Skin of body (tissue), 2 donors: ENCODE data around the gene PCDHB9. TPM values are rescaled to one million over a fixed set of nuclear protein-coding genes. Genes with fewer than 3 reads are reported as not detected.
"Not testable (repeated sequence)": the region's sequence is repeated elsewhere in the genome, so short reads cannot be mapped to it uniquely, and the experiment has no call there.

Source experiments
- DNase-seq: peaks from one replicate; lab custom pipeline; 2025; lab: John Stamatoyannopoulos, UW
- total RNA-seq: library from RNA; depleted of rRNA; stranded (reverse); fragments of >200 nt; gene quantifications from one replicate; pipeline ENCODE4 v1.2.3, GENCODE V29; 2014

Gene PCDHB9
- total RNA-seq, 1 donor from 2014 or later: 0.89 TPM

DNA sequence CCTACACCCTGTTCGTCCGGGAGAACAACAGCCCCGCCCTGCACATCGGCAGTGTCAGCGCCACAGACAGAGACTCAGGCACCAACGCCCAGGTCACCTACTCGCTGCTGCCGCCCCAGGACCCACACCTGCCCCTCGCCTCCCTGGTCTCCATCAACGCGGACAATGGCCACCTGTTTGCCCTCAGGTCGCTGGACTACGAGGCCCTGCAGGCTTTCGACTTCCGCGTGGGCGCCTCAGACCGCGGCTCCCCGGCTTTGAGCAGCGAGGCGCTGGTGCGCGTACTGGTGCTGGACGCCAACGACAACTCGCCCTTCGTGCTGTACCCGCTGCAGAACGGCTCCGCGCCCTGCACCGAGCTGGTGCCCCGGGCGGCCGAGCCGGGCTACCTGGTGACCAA lies 1.7 kb downstream of the PCDHB9 start:
- not testable (repeated sequence) for DNase-seq

DNA sequence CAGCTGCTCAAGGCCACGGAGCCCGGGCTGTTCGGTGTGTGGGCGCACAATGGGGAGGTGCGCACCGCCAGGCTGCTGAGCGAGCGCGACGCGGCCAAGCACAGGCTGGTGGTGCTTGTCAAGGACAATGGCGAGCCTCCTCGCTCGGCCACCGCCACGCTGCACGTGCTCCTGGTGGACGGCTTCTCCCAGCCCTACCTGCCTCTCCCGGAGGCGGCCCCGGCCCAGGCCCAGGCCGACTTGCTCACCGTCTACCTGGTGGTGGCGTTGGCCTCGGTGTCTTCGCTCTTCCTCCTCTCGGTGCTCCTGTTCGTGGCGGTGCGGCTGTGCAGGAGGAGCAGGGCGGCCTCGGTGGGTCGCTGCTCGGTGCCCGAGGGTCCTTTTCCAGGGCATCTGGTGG lies 2.2 kb downstream of the PCDHB9 start:
- not testable (repeated sequence) for DNase-seq

DNA sequence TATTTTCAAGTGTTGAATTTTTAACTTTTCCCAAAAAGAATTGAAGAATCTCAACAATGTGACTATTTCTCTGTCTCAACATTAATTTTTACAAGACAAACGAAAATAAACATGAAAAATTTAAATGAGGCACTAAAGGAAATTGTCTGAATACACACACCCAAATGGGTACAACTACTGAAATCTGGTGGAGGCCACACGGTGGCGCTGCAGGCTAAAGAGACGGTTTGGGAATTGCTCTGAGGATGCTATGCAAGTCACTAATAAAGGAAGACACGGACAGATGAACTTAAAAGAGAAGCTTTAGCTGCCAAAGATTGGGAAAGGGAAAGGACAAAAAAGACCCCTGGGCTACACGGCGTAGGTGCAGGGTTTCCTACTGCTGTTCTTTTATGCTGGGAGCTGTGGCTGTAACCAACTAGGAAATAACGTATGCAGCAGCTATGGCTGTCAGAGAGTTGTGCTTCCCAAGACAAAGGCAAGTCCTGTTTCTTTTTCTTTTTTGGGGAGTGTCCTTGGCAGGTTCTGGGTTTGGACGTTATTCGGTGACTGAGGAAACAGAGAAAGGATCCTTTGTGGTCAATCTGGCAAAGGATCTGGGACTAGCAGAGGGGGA lies 5.3 kb downstream of the PCDHB9 start, which contains the start of gene PCDHB10:
Gene PCDHB10 (plus strand): TSS at position 244 of the 616 bp plus-strand sequence. CDS start 200 bp downstream, at position 444.
- DNase-seq: no peak

DNA sequence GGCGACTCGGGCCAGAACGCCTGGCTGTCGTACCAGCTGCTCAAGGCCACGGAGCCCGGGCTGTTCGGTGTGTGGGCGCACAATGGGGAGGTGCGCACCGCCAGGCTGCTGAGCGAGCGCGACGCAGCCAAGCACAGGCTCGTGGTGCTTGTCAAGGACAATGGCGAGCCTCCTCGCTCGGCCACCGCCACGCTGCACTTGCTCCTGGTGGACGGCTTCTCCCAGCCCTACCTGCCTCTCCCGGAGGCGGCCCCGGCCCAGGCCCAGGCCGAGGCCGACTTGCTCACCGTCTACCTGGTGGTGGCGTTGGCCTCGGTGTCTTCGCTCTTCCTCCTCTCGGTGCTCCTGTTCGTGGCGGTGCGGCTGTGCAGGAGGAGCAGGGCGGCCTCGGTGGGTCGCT lies 7.4 kb downstream of the PCDHB9 start:
- not testable (repeated sequence) for DNase-seq

DNA sequence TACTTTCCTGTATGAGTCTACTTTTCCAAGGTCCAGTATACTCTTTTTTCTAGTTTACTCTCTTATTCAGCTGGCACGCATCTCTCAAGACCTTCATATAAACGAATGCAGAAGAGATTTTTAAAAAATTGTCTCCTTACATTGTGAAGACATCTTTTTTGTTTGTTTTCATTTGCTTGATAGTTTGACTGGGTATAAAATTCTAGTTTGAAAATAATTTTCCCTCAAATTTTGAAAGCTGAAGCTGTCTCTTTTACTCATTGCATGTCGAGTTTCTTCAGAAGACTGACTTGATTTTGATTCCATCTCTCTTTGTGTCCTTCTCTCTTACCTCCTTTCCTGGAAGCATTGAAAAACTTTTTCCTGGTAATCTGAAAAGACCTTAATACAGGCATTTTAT lies 9.4 kb downstream of the PCDHB9 start:
- DNase-seq: no peak

DNA sequence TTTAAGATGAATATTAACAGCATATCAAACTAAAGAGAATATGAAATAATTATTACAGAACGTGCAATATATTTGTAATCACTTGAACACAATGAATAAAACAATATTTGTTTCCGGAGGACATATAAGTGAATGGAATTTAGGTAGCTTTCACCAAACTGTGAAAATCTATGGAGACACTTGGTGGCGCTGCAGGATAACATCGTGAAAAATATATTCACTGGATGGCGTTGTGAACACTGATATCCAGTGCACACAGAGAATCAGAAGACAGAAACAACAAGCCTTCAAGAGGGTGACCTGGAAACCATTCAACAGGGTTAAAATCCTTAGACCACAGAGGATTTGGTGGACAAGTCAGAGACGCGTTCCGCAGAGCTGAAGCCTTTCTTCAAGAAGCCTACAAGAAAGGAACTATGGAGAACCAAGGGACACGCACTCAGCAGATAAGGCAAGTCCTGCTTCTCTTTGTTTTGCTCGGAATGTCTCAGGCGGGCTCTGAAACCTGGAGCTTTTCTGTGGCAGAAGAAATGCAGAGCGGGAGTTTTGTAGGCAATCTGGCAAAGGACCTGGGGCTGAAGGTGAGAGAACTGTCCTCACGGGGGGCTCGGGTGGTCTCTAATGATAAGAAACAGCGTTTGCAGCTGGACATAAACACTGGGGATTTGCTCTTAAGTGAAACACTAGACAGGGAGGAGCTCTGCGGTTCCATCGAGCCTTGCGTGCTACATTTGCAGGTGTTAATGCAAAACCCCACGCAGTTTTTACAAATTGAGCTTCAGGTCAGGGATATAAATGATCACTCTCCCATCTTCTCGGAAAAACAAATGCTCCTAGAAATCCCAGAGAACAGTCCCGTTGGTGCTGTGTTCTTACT lies 12.6 kb downstream of the PCDHB9 start, which contains the start of gene PCDHB11:
Gene PCDHB11 (plus strand): TSS at position 269 of the 877 bp plus-strand sequence. CDS start 148 bp downstream, at position 417.
- DNase-seq: no peak

DNA sequence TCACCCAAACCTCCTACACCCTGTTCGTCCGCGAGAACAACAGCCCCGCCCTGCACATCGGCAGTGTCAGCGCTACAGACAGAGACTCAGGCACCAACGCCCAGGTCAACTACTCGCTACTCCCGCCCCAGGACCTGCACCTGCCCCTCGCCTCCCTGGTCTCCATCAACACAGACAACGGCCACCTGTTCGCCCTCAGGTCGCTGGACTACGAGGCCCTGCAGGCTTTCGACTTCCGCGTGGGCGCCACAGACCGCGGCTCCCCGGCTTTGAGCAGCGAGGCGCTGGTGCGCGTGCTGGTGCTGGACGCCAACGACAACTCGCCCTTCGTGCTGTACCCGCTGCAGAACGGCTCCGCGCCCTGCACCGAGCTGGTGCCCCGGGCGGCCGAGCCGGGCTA lies 14.2 kb downstream of the PCDHB9 start:
- DNase-seq: not testable (repeated sequence)

DNA sequence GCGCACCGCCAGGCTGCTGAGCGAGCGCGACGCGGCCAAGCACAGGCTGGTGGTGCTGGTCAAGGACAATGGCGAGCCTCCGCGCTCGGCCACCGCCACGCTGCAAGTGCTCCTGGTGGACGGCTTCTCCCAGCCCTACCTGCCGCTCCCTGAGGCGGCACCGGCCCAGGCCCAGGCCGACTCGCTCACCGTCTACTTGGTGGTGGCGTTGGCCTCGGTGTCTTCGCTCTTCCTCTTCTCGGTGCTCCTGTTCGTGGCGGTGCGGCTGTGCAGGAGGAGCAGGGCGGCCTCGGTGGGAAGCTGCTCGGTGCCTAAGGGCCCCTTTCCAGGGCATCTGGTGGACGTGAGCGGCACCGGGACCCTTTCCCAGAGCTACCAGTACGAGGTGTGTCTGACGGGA lies 14.7 kb downstream of the PCDHB9 start:
- DNase-seq: not testable (repeated sequence)

DNA sequence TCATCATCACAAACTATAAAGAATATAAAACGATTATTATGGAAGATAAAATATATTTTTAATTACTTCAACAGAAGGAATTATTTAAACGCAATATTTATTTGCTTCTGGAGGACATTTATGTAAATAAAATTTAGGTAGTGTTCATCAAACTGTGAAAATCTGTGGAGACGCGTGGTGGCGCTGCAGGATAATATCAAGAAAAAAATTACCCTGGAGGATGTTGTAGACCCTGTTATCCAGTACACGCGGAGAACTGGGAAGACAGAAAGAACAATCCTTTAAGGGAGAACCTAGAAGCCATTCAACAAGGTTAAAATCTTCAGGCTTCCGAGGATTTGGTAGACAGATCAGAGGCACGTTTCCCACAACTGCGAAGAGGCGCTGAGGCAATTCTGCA lies 21.5 kb downstream of the PCDHB9 start, which contains the start of gene PCDHB12:
Gene PCDHB12 (plus strand): TSS at position 242 of the 400 bp plus-strand sequence. CDS start 189 bp downstream, outside the sequence.
- no peak for DNase-seq

DNA sequence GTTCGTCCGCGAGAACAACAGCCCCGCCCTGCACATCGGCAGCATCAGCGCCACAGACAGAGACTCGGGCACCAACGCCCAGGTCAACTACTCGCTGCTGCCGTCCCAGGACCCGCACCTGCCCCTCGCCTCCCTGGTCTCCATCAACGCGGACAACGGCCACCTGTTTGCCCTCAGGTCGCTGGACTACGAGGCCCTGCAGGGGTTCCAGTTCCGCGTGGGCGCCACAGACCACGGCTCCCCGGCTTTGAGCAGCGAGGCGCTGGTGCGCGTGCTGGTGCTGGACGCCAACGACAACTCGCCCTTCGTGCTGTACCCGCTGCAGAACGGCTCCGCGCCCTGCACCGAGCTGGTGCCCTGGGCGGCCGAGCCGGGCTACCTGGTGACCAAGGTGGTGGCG lies 23.3 kb downstream of the PCDHB9 start:
- DNase-seq: not testable (repeated sequence)

DNA sequence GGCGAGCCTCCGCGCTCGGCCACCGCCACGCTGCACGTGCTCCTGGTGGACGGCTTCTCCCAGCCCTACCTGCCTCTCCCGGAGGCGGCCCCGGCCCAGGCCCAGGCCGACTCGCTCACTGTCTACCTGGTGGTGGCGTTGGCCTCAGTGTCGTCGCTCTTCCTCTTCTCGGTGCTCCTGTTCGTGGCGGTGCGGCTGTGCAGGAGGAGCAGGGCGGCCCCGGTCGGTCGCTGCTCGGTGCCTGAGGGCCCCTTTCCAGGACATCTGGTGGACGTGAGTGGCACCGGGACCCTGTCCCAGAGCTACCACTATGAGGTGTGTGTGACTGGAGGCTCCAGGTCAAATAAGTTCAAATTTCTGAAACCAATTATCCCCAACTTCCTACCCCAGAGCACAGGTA lies 23.9 kb downstream of the PCDHB9 start:
- not testable (repeated sequence) for DNase-seq

DNA sequence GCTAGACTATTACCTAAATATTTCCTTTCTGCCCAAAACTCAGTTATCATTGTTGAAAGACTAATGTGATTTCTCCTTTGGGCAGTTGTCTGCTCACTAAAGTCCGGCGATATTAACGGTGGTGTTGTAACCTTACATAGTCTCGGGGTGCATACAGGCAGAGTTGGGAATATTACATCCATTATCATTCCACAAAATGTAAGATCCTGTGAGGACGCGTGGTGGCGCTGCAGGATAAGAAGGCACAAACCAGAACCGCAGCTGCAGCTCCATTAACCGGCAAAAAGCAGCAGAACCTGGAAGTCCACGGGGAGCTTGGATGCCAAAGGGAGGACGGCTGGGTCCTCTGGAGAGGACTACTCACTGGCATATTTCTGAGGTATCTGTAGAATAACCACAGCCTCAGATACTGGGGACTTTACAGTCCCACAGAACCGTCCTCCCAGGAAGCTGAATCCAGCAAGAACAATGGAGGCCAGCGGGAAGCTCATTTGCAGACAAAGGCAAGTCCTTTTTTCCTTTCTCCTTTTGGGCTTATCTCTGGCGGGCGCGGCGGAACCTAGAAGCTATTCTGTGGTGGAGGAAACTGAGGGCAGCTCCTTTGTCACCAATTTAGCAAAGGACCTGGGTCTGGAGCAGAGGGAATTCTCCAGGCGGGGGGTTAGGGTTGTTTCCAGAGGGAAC lies 26.8 kb downstream of the PCDHB9 start, which contains the start of gene PCDHB13:
Gene PCDHB13 (plus strand): TSS at position 264 of the 684 bp plus-strand sequence. CDS start 205 bp downstream, at position 469.
- not testable (repeated sequence) for DNase-seq

DNA sequence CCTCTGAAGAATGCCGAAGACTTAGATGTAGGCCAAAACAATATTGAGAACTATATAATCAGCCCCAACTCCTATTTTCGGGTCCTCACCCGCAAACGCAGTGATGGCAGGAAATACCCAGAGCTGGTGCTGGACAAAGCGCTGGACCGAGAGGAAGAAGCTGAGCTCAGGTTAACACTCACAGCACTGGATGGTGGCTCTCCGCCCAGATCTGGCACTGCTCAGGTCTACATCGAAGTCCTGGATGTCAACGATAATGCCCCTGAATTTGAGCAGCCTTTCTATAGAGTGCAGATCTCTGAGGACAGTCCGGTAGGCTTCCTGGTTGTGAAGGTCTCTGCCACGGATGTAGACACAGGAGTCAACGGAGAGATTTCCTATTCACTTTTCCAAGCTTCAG lies 27.6 kb downstream of the PCDHB9 start:
- not testable (repeated sequence) for DNase-seq

DNA sequence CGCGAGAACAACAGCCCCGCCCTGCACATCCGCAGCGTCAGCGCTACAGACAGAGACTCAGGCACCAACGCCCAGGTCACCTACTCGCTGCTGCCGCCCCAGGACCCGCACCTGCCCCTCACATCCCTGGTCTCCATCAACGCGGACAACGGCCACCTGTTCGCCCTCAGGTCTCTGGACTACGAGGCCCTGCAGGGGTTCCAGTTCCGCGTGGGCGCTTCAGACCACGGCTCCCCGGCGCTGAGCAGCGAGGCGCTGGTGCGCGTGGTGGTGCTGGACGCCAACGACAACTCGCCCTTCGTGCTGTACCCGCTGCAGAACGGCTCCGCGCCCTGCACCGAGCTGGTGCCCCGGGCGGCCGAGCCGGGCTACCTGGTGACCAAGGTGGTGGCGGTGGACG lies 28.5 kb downstream of the PCDHB9 start:
- DNase-seq: not testable (repeated sequence)

DNA sequence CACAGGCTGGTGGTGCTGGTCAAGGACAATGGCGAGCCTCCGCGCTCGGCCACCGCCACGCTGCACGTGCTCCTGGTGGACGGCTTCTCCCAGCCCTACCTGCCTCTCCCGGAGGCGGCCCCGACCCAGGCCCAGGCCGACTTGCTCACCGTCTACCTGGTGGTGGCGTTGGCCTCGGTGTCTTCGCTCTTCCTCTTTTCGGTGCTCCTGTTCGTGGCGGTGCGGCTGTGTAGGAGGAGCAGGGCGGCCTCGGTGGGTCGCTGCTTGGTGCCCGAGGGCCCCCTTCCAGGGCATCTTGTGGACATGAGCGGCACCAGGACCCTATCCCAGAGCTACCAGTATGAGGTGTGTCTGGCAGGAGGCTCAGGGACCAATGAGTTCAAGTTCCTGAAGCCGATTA lies 29.1 kb downstream of the PCDHB9 start:
- not testable (repeated sequence) for DNase-seq

DNA sequence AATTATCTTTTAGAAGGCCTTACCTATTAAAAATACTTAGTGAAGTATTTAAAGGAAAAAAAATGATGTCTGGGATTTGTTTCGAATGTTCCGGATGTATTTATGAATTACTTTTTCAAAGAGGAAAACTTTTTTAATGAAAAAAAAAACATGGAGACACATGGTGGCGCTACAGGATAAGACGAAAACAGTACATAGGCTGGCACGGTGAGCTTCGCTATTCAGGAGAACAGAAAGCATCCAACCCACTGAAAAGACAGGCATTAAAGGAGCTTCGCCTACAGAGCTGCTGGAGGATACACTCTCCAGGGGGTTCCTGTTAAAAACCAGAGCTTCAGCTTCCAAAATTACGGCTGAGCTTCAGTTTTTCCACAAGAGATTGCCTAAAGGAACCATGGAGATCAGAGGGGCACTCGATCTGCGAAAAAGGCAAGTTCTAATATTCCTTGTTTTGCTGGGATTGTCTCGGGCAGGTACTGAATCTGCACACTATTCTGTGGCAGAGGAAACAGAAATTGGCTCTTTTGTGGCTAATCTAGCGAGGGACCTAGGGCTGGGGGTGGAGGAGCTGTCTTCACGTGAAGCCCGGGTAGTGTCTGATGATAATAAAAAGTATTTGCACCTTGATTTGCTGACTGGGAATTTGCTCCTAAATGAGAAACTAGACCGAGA lies 36.3 kb downstream of the PCDHB9 start, which contains the start of gene PCDHB14:
Gene PCDHB14 (plus strand): TSS at position 232 of the 672 bp plus-strand sequence. CDS start 163 bp downstream, at position 395.
- no peak for DNase-seq

DNA sequence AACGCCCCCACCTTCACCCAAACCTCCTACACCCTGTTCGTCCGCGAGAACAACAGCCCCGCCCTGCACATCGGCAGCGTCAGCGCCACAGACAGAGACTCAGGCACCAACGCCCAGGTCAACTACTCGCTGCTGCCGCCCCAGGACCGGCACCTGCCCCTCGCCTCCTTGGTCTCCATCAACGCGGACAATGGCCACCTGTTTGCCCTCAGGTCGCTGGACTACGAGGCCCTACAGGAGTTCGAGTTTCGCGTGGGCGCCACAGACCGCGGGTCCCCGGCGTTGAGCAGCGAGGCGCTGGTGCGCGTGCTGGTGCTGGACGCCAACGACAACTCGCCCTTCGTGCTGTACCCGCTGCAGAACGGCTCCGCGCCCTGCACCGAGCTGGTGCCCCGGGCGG lies 37.9 kb downstream of the PCDHB9 start:
- DNase-seq: not testable (repeated sequence)

DNA sequence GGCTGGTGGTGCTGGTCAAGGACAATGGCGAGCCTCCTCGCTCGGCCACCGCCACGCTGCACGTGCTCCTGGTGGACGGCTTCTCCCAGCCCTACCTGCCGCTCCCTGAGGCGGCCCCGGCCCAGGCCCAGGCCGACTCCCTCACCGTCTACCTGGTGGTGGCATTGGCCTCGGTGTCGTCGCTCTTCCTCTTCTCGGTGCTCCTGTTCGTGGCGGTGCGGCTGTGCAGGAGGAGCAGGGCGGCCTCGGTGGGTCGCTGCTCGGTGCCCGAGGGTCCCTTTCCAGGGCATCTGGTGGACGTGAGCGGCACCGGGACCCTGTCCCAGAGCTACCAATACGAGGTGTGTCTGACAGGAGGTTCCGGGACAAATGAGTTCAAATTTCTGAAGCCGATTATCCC lies 38.5 kb downstream of the PCDHB9 start:
- not testable (repeated sequence) for DNase-seq

DNA sequence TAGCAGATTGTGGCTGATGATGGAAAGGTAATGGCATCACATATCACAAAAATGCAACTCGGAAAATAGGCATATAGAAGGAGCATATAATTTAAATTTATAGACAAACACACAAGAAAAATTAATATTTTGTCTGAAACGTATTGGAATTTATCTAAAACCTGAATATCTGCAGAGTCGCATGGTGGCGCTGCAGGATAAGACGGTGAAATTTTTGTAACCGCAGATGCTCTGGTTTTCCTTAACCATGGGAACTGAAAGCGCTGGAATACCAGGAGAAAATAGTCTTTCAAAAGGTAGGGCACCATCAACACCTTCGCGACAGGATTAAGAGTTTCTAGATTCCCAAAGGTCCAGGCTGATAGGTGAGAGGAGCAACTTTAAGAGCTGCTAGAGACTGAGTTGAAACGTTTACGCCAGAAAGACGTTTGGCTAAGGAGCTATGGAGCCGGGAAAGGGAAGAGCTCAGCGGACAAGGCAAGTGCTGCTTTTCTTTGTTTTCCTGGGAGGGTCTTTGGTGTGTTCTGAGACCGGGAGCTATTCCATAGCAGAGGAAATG lies 47.2 kb downstream of the PCDHB9 start:
- DNase-seq: no peak

DNA sequence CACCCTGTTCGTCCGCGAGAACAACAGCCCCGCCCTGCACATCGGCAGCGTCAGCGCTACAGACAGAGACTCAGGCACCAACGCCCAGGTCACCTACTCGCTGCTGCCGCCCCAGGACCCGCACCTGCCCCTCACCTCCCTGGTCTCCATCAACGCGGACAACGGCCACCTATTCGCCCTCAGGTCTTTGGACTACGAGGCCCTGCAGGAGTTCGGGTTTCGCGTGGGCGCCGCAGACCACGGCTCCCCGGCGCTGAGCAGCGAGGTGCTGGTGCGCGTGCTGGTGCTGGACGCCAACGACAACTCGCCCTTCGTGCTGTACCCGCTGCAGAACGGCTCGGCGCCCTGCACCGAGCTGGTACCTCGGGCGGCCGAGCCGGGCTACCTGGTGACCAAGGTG lies 49.0 kb downstream of the PCDHB9 start:
- not testable (repeated sequence) for DNase-seq
